SK-N-MC (cell line): Measurements from ENCODE around the gene TP73.

Experiments
- EZH2 ChIP-seq: fragments of 200-600 bp; sonication (generic); IDR thresholded peaks from one replicate; pipeline ENCODE4 v1.6.1; 2017; ENCODE audit warnings: antibody characterized with exemption
- POLR2AphosphoS5 ChIP-seq: IDR thresholded peaks from 2 replicates; pipeline ENCODE4 v1.6.1; 2012; ENCODE audit warnings: mild to moderate bottlenecking, low read depth, low read length, borderline replicate concordance

- TF ChIP-seq POLR2AphosphoS5 (no peak), EZH2 (no peak)
Measured at GRCh38 chr1:3714814-3715213, 62.5 kb downstream of the TP73 start.
